IMR-90 (cell line): ENCODE results near the gene LTA. TPM values are rescaled to one million over a fixed set of nuclear protein-coding genes. Genes with fewer than 3 reads are reported as not detected.
A peak's percentile ranks its signal among the peaks of the same experiment; 100 is the strongest.

Source experiments
- ATAC-seq: fragments of 200-7000 bp; cut with Tn5 transposase; 2 replicates; pipeline ENCODE4 v1.9.1; 2020; ENCODE audit warnings: low read depth, mild to moderate bottlenecking, moderate library complexity
- BruUV-seq: library from RNA; stranded (reverse); fragments of 400-500 nt; replicated peaks from 2 replicates; lab custom pipeline; 2021; lab: Mats Ljungman, UMichigan
- CTCF ChIA-PET: fragments of 300-600 bp; formaldehyde crosslinking; extraction: SDS; loops from one replicate; lab custom pipeline; 2021; ENCODE audit warnings: antibody characterized with exemption; lab: Yijun Ruan, JAX
- POLR2A ChIA-PET: fragments of 300-600 bp; sonication (Branson Sonifier 250); formaldehyde crosslinking; loops from one replicate; lab custom pipeline; 2022; ENCODE audit warnings: antibody characterized with exemption; ENCODE audit not compliant: unreplicated experiment; lab: Charles Lee
- DNase-seq: peaks from one replicate; pipeline ENCODE4 v3.0.0; 2013
- H2AFZ ChIP-seq: replicated peaks from 2 replicates; pipeline ENCODE3; 2013; ENCODE audit warnings: low read length, mild to moderate bottlenecking; ENCODE audit not compliant: poor library complexity
- H2AK5ac ChIP-seq: 2 replicates; pipeline ENCODE4 v1.6.1; 2013; ENCODE audit warnings: low read depth, low read length, inconsistent platforms
- H2AK9ac ChIP-seq: replicated peaks from 2 replicates; pipeline ENCODE3; 2013; ENCODE audit warnings: mild to moderate bottlenecking, low read depth, low read length, moderate library complexity; ENCODE audit not compliant: poor library complexity
- H2BK120ac ChIP-seq: 2 replicates; pipeline ENCODE4 v1.6.1; 2013; ENCODE audit warnings: low read depth, low read length, inconsistent platforms
- H2BK15ac ChIP-seq: 3 replicates; pipeline ENCODE4 v1.6.1; 2013; ENCODE audit warnings: low read depth, low read length, inconsistent platforms
- H2BK20ac ChIP-seq: 2 replicates; pipeline ENCODE4 v1.6.1; 2013; ENCODE audit warnings: low read depth, mild to moderate bottlenecking, inconsistent platforms, low read length, moderate library complexity
- H2BK5ac ChIP-seq: 2 replicates; pipeline ENCODE4 v1.6.1; 2013; ENCODE audit warnings: mild to moderate bottlenecking, low read depth, low read length, inconsistent platforms; ENCODE audit not compliant: poor library complexity, severe bottlenecking
- H3K14ac ChIP-seq: replicated peaks from 2 replicates; pipeline ENCODE4 v1.6.1; 2013; ENCODE audit warnings: low read depth, low read length, inconsistent platforms
- H3K18ac ChIP-seq: 2 replicates; pipeline ENCODE4 v1.6.1; 2013; ENCODE audit warnings: low read depth, low read length, control low read depth
- H3K23ac ChIP-seq: 2 replicates; pipeline ENCODE4 v1.6.1; 2013; ENCODE audit warnings: low read depth, low read length, inconsistent platforms
- H3K27ac ChIP-seq: 2 replicates; pipeline ENCODE4 v1.5.1; 2013; ENCODE audit warnings: mild to moderate bottlenecking, control low read depth, low read length; ENCODE audit not compliant: insufficient read depth
- H3K27me3 ChIP-seq: 2 replicates; pipeline ENCODE4 v1.6.1; 2013; ENCODE audit warnings: low read length; ENCODE audit not compliant: control insufficient read depth, insufficient read depth
- H3K36me3 ChIP-seq: 2 replicates; pipeline ENCODE4 v1.6.1; 2013; ENCODE audit warnings: low read length, mixed read lengths; ENCODE audit not compliant: control insufficient read depth, insufficient read depth
- H3K4ac ChIP-seq: 2 replicates; pipeline ENCODE4 v1.6.1; 2013; ENCODE audit warnings: low read depth, low read length, inconsistent platforms
- H3K4me1 ChIP-seq: 2 replicates; pipeline ENCODE4 v1.6.1; 2013; ENCODE audit warnings: low read length, mixed read lengths; ENCODE audit not compliant: control insufficient read depth, insufficient read depth
- H3K4me2 ChIP-seq: 2 replicates; pipeline ENCODE4 v1.6.1; 2013; ENCODE audit warnings: low read depth, mild to moderate bottlenecking, control low read depth, low read length, moderate library complexity
- H3K4me3 ChIP-seq: 2 replicates; pipeline ENCODE4 v1.5.1; 2013; ENCODE audit warnings: low read depth, mild to moderate bottlenecking, control low read depth, low read length, moderate library complexity; ENCODE audit not compliant: insufficient read depth
- H3K56ac ChIP-seq: 2 replicates; pipeline ENCODE4 v1.6.1; 2013; ENCODE audit warnings: low read length, inconsistent platforms; ENCODE audit not compliant: insufficient read depth; ENCODE audit errors: extremely low read depth
- H3K79me1 ChIP-seq, 2 experiments: 2 replicates each; pipeline ENCODE4 v1.6.1; 2013; ENCODE audit warnings: low read length in 2 of 2, inconsistent platforms in 1 of 2, low read depth in 1 of 2
- H3K9ac ChIP-seq: 2 replicates; pipeline ENCODE4 v1.6.1; 2013; ENCODE audit warnings: low read depth, low read length, control low read depth
- H3K9me1 ChIP-seq: 2 replicates; pipeline ENCODE4 v1.6.1; 2013; ENCODE audit warnings: low read length, inconsistent platforms; ENCODE audit not compliant: insufficient read depth
- H3K9me3 ChIP-seq: 2 replicates; pipeline ENCODE4 v1.6.1; 2013; ENCODE audit warnings: low read length; ENCODE audit not compliant: control insufficient read depth, insufficient read depth
- H4K20me1 ChIP-seq: 2 replicates; pipeline ENCODE4 v1.6.1; 2013; ENCODE audit warnings: low read length, inconsistent platforms; ENCODE audit not compliant: insufficient read depth
- H4K5ac ChIP-seq: 2 replicates; pipeline ENCODE4 v1.6.1; 2013; ENCODE audit warnings: mild to moderate bottlenecking, low read depth, low read length, control low read depth
- H4K8ac ChIP-seq, 2 experiments: 2 replicates each; pipeline ENCODE4 v1.6.1; 2013; ENCODE audit warnings: low read depth in 2 of 2, low read length in 2 of 2, control low read depth in 1 of 2, inconsistent platforms in 1 of 2
- H4K91ac ChIP-seq: 2 replicates; pipeline ENCODE4 v1.6.1; 2013; ENCODE audit warnings: low read depth, low read length, inconsistent platforms; ENCODE audit not compliant: insufficient read depth
- CEBPB ChIP-seq: IDR thresholded peaks from 2 replicates; pipeline ENCODE4 v1.6.1; 2012; ENCODE audit warnings: low read depth, low read length, improper control_type of control experiment
- MAZ ChIP-seq: IDR thresholded peaks from 2 replicates; pipeline ENCODE4 v1.6.1; 2012; ENCODE audit warnings: low read depth, mild to moderate bottlenecking, low read length, improper control_type of control experiment, moderate library complexity, borderline replicate concordance
- POLR2A ChIP-seq: IDR thresholded peaks from 2 replicates; pipeline ENCODE4 v1.6.1; 2012; ENCODE audit warnings: mild to moderate bottlenecking, low read depth, low read length
- RCOR1 ChIP-seq: IDR thresholded peaks from 2 replicates; pipeline ENCODE4 v1.6.1; 2012; ENCODE audit warnings: mild to moderate bottlenecking, low read length, improper control_type of control experiment; ENCODE audit not compliant: insufficient replicate concordance
- SMC3 ChIP-seq: fragments of 150-350 bp; IDR thresholded peaks from 2 replicates; pipeline ENCODE4 v1.6.1; 2016; ENCODE audit warnings: low read depth, mild to moderate bottlenecking, antibody characterized with exemption, low read length, moderate library complexity
- USF2 ChIP-seq: fragments of 150-350 bp; IDR thresholded peaks from 2 replicates; pipeline ENCODE4 v1.6.1; 2017; ENCODE audit warnings: mild to moderate bottlenecking, antibody characterized with exemption, low read length, low read depth
- WGBS, 2 experiments: methylation state at CpG; one replicate each; pipeline versions ENCODE4 v1.1.5 to v1.1.7; 2013; ENCODE audit warnings: missing lambda C conversion rate in 2 of 2; ENCODE audit not compliant: insufficient read length in 1 of 2; ENCODE audit errors: extremely low coverage in 2 of 2; 5-methylcytosine and 5-hydroxymethylcytosine counted together
- dilution Hi-C: fragments of 300-500 bp; cut with HindIII; formaldehyde crosslinking; loops from one replicate; pipeline ENCODE4 v1.14.3; 2018; ENCODE audit warnings: low sequenced_read_pairs; ENCODE audit not compliant: unreplicated experiment
- in situ Hi-C: fragments of 300-500 bp; cut with MboI; formaldehyde crosslinking; loops from 3 replicates; pipeline ENCODE4 v1.14.3; 2019; ENCODE audit warnings: low sequenced_read_pairs, inconsistent platforms, mixed read lengths
- intact Hi-C: fragments of 100-400 bp; cut with micrococcal nuclease; formaldehyde crosslinking; loops from 2 replicates; pipeline ENCODE4 v1.10.0; 2022
- polyA plus RNA-seq, 3 experiments: library from polyadenylated mRNA; depleted of rRNA; stranded (reverse); fragments of >200 nt; gene quantifications; 2 replicates each; pipeline ENCODE4 v1.2.3, GENCODE V29; 2012; ENCODE audit warnings: low replicate concordance in 1 of 3
- total RNA-seq: library from RNA; depleted of rRNA; stranded (reverse); fragments of >200 nt; gene quantifications from 2 replicates; pipeline ENCODE4 v1.2.3, GENCODE V29; 2012

LTA gene
- total and polyA plus RNA-seq, 2 of the 4 experiments (the other 2 are of a cell fraction): not detected

GRCh38 chr6:31546958-31547726 lies 24.9 kb upstream of the LTA start, which contains the start of gene NFKBIL1:
TSS of gene NFKBIL1 (plus strand) at chr6:31547608. CDS start at chr6:31547695, 87 bp downstream.
- TF ChIP-seq SMC3: peak; percentile 9; the same call in 1 of the 2 replicates
- TF ChIP-seq POLR2A: peak; percentile 87
- no peak for TF ChIP-seq USF2
- TF ChIP-seq RCOR1: no peak
- peak; percentile 85; the same call in 1 of the 2 replicates for TF ChIP-seq MAZ
- TF ChIP-seq CEBPB: peak; percentile 91
- H4K5ac ChIP-seq: peak within 1 kb of the TSS; percentile 89
- BruUV-seq: no TSS peak
- H3K4me1 ChIP-seq: peaks cover 6% of the 10 kb centered on the region
- peak within 1 kb of the TSS; percentile 88 for H3K4me2 ChIP-seq
- H2BK120ac ChIP-seq: peak within 1 kb of the TSS; percentile 27; the same call in 1 of the 2 replicates
- ChIA-PET CTCF (interaction anchor here (0.6 to 2.4 kb wide), 11 partner anchors 13 to 192 kb away, joined by 3 to 15 read pairs (median 4); partner anchors contain the start of genes LST1 and NCR3), POLR2A (interaction anchor here (0.6 to 1.1 kb wide), 7 partner anchors 34 to 574 kb away, joined by 3 to 13 read pairs (median 7); no protein-coding TSS in a partner anchor)
- peaks cover 6% of the 10 kb centered on the region for H3K9me1 ChIP-seq
- ATAC-seq (peak; percentile 81), DNase-seq (peak; percentile 98)
- H3K23ac ChIP-seq: peak within 1 kb of the TSS; percentile 93
- peak within 1 kb of the TSS; percentile 92 for H2AK5ac ChIP-seq
- peak within 1 kb of the TSS; percentile 84 for H2BK5ac ChIP-seq
- dilution Hi-C loops: no loop called here
- H2BK20ac ChIP-seq: no peak within 1 kb of the TSS
- H3K14ac ChIP-seq: peak within 1 kb of the TSS; percentile 90
- peaks cover 11% of the 10 kb centered on the region for H3K36me3 ChIP-seq
- H4K20me1 ChIP-seq: no peaks in the 10 kb centered on the region
- intact Hi-C loops: loop anchor here (1.0 to 5.0 kb wide), 6 partner anchors 35 to 405 kb away; partner anchors contain the start of genes GPANK1, HSPA1B and LTB
- WGBS, 2 experiments: 0% methylated on average over 5 of the region's 25 CpGs; no CpG with 5 or more reads in 1 of the 2 experiments
- peak within 1 kb of the TSS; percentile 90 for H3K56ac ChIP-seq
- H4K91ac ChIP-seq: peak within 1 kb of the TSS; percentile 48
- H3K27me3 ChIP-seq: no peaks in the 10 kb centered on the region
- peaks cover 8 to 36% of the 10 kb centered on the region in 2 experiments; a peak in 3 of 4 replicates for H3K79me1 ChIP-seq
- H2BK15ac ChIP-seq: no peak within 1 kb of the TSS
- peak within 1 kb of the TSS; percentile 87 for H3K4ac ChIP-seq
- in situ Hi-C loops: loop anchor here (5.0 to 10.0 kb wide), 2 partner anchors 50 to 288 kb away; no protein-coding TSS in a partner anchor
- peak within 1 kb of the TSS; percentile 91 to 98 for H4K8ac ChIP-seq
- peak within 1 kb of the TSS; percentile 81 for H3K9ac ChIP-seq
- H2AK9ac ChIP-seq: peak within 1 kb of the TSS; percentile 97
- no peak within 1 kb of the TSS; the same call in 1 of the 2 replicates for H3K18ac ChIP-seq
- H3K27ac ChIP-seq: peak within 1 kb of the TSS; percentile 74
- peak within 1 kb of the TSS; percentile 88 for H2AFZ ChIP-seq
- H3K4me3 ChIP-seq: peak within 1 kb of the TSS; percentile 45
- no peaks in the 10 kb centered on the region for H3K9me3 ChIP-seq
